IMR-90 (cell line): ENCODE results near the gene IFITM10. TPM values are rescaled to one million over a fixed set of nuclear protein-coding genes. Genes with fewer than 3 reads are reported as not detected.

ENCODE experiments used
- ATAC-seq: fragments of 200-7000 bp; cut with Tn5 transposase; 2 replicates; pipeline ENCODE4 v1.9.1; 2020; ENCODE audit warnings: low read depth, mild to moderate bottlenecking, moderate library complexity
- BruUV-seq: library from RNA; stranded (reverse); fragments of 400-500 nt; replicated peaks from 2 replicates; lab custom pipeline; 2021; lab: Mats Ljungman, UMichigan
- CTCF ChIA-PET: fragments of 300-600 bp; formaldehyde crosslinking; extraction: SDS; loops from one replicate; lab custom pipeline; 2021; ENCODE audit warnings: antibody characterized with exemption; lab: Yijun Ruan, JAX
- POLR2A ChIA-PET: fragments of 300-600 bp; sonication (Branson Sonifier 250); formaldehyde crosslinking; loops from one replicate; lab custom pipeline; 2022; ENCODE audit warnings: antibody characterized with exemption; ENCODE audit not compliant: unreplicated experiment; lab: Charles Lee
- DNase-seq: peaks from one replicate; pipeline ENCODE4 v3.0.0; 2013
- H2AFZ ChIP-seq: replicated peaks from 2 replicates; pipeline ENCODE3; 2013; ENCODE audit warnings: low read length, mild to moderate bottlenecking; ENCODE audit not compliant: poor library complexity
- H2AK5ac ChIP-seq: 2 replicates; pipeline ENCODE4 v1.6.1; 2013; ENCODE audit warnings: low read depth, low read length, inconsistent platforms
- H2AK9ac ChIP-seq: replicated peaks from 2 replicates; pipeline ENCODE3; 2013; ENCODE audit warnings: mild to moderate bottlenecking, low read depth, low read length, moderate library complexity; ENCODE audit not compliant: poor library complexity
- H2BK120ac ChIP-seq: 2 replicates; pipeline ENCODE4 v1.6.1; 2013; ENCODE audit warnings: low read depth, low read length, inconsistent platforms
- H2BK15ac ChIP-seq: 3 replicates; pipeline ENCODE4 v1.6.1; 2013; ENCODE audit warnings: low read depth, low read length, inconsistent platforms
- H2BK20ac ChIP-seq: 2 replicates; pipeline ENCODE4 v1.6.1; 2013; ENCODE audit warnings: low read depth, mild to moderate bottlenecking, inconsistent platforms, low read length, moderate library complexity
- H2BK5ac ChIP-seq: 2 replicates; pipeline ENCODE4 v1.6.1; 2013; ENCODE audit warnings: mild to moderate bottlenecking, low read depth, low read length, inconsistent platforms; ENCODE audit not compliant: poor library complexity, severe bottlenecking
- H3K14ac ChIP-seq: replicated peaks from 2 replicates; pipeline ENCODE4 v1.6.1; 2013; ENCODE audit warnings: low read depth, low read length, inconsistent platforms
- H3K18ac ChIP-seq: 2 replicates; pipeline ENCODE4 v1.6.1; 2013; ENCODE audit warnings: low read depth, low read length, control low read depth
- H3K23ac ChIP-seq: 2 replicates; pipeline ENCODE4 v1.6.1; 2013; ENCODE audit warnings: low read depth, low read length, inconsistent platforms
- H3K27ac ChIP-seq: 2 replicates; pipeline ENCODE4 v1.5.1; 2013; ENCODE audit warnings: mild to moderate bottlenecking, control low read depth, low read length; ENCODE audit not compliant: insufficient read depth
- H3K27me3 ChIP-seq: 2 replicates; pipeline ENCODE4 v1.6.1; 2013; ENCODE audit warnings: low read length; ENCODE audit not compliant: control insufficient read depth, insufficient read depth
- H3K36me3 ChIP-seq: 2 replicates; pipeline ENCODE4 v1.6.1; 2013; ENCODE audit warnings: low read length, mixed read lengths; ENCODE audit not compliant: control insufficient read depth, insufficient read depth
- H3K4ac ChIP-seq: 2 replicates; pipeline ENCODE4 v1.6.1; 2013; ENCODE audit warnings: low read depth, low read length, inconsistent platforms
- H3K4me1 ChIP-seq: 2 replicates; pipeline ENCODE4 v1.6.1; 2013; ENCODE audit warnings: low read length, mixed read lengths; ENCODE audit not compliant: control insufficient read depth, insufficient read depth
- H3K4me2 ChIP-seq: 2 replicates; pipeline ENCODE4 v1.6.1; 2013; ENCODE audit warnings: low read depth, mild to moderate bottlenecking, control low read depth, low read length, moderate library complexity
- H3K4me3 ChIP-seq: 2 replicates; pipeline ENCODE4 v1.5.1; 2013; ENCODE audit warnings: low read depth, mild to moderate bottlenecking, control low read depth, low read length, moderate library complexity; ENCODE audit not compliant: insufficient read depth
- H3K56ac ChIP-seq: 2 replicates; pipeline ENCODE4 v1.6.1; 2013; ENCODE audit warnings: low read length, inconsistent platforms; ENCODE audit not compliant: insufficient read depth; ENCODE audit errors: extremely low read depth
- H3K79me1 ChIP-seq, 2 experiments: 2 replicates each; pipeline ENCODE4 v1.6.1; 2013; ENCODE audit warnings: low read length in 2 of 2, inconsistent platforms in 1 of 2, low read depth in 1 of 2
- H3K9ac ChIP-seq: 2 replicates; pipeline ENCODE4 v1.6.1; 2013; ENCODE audit warnings: low read depth, low read length, control low read depth
- H3K9me1 ChIP-seq: 2 replicates; pipeline ENCODE4 v1.6.1; 2013; ENCODE audit warnings: low read length, inconsistent platforms; ENCODE audit not compliant: insufficient read depth
- H3K9me3 ChIP-seq: 2 replicates; pipeline ENCODE4 v1.6.1; 2013; ENCODE audit warnings: low read length; ENCODE audit not compliant: control insufficient read depth, insufficient read depth
- H4K20me1 ChIP-seq: 2 replicates; pipeline ENCODE4 v1.6.1; 2013; ENCODE audit warnings: low read length, inconsistent platforms; ENCODE audit not compliant: insufficient read depth
- H4K5ac ChIP-seq: 2 replicates; pipeline ENCODE4 v1.6.1; 2013; ENCODE audit warnings: mild to moderate bottlenecking, low read depth, low read length, control low read depth
- H4K8ac ChIP-seq, 2 experiments: 2 replicates each; pipeline ENCODE4 v1.6.1; 2013; ENCODE audit warnings: low read depth in 2 of 2, low read length in 2 of 2, control low read depth in 1 of 2, inconsistent platforms in 1 of 2
- H4K91ac ChIP-seq: 2 replicates; pipeline ENCODE4 v1.6.1; 2013; ENCODE audit warnings: low read depth, low read length, inconsistent platforms; ENCODE audit not compliant: insufficient read depth
- BHLHE40 ChIP-seq: fragments of 150-350 bp; IDR thresholded peaks from 2 replicates; pipeline ENCODE4 v1.6.1; 2016; ENCODE audit warnings: mild to moderate bottlenecking, low read depth, low read length
- CEBPB ChIP-seq: IDR thresholded peaks from 2 replicates; pipeline ENCODE4 v1.6.1; 2012; ENCODE audit warnings: low read depth, low read length, improper control_type of control experiment
- CHD1 ChIP-seq: IDR thresholded peaks from 2 replicates; pipeline ENCODE4 v1.6.1; 2012; ENCODE audit warnings: low read depth, low read length, improper control_type of control experiment
- CTCF ChIP-seq: conservative IDR thresholded peaks from 2 replicates; pipeline ENCODE4 v1.5.1; 2012; ENCODE audit warnings: mild to moderate bottlenecking, low read depth, low read length, improper control_type of control experiment
- ELK1 ChIP-seq: fragments of 150-350 bp; IDR thresholded peaks from 2 replicates; pipeline ENCODE4 v1.6.1; 2016; ENCODE audit warnings: low read depth, mild to moderate bottlenecking, low read length, moderate library complexity, borderline replicate concordance
- FOS ChIP-seq: fragments of 150-350 bp; IDR thresholded peaks from 2 replicates; pipeline ENCODE4 v1.6.1; 2016; ENCODE audit warnings: low read depth, low read length
- MAFK ChIP-seq: IDR thresholded peaks from 2 replicates; pipeline ENCODE4 v1.6.1; 2012; ENCODE audit warnings: low read depth, low read length, improper control_type of control experiment
- MAZ ChIP-seq: IDR thresholded peaks from 2 replicates; pipeline ENCODE4 v1.6.1; 2012; ENCODE audit warnings: low read depth, mild to moderate bottlenecking, low read length, improper control_type of control experiment, moderate library complexity, borderline replicate concordance
- MXI1 ChIP-seq: IDR thresholded peaks from 2 replicates; pipeline ENCODE4 v1.6.1; 2012; ENCODE audit warnings: low read depth, mild to moderate bottlenecking, low read length, moderate library complexity, borderline replicate concordance
- NFE2L2 ChIP-seq: fragments of 150-350 bp; IDR thresholded peaks from 2 replicates; pipeline ENCODE4 v1.6.1; 2016; ENCODE audit warnings: low read depth, mild to moderate bottlenecking, low read length
- POLR2A ChIP-seq: IDR thresholded peaks from 2 replicates; pipeline ENCODE4 v1.6.1; 2012; ENCODE audit warnings: mild to moderate bottlenecking, low read depth, low read length
- RAD21 ChIP-seq: IDR thresholded peaks from 2 replicates; pipeline ENCODE4 v1.6.1; 2012; ENCODE audit warnings: low read length, improper control_type of control experiment
- RCOR1 ChIP-seq: IDR thresholded peaks from 2 replicates; pipeline ENCODE4 v1.6.1; 2012; ENCODE audit warnings: mild to moderate bottlenecking, low read length, improper control_type of control experiment; ENCODE audit not compliant: insufficient replicate concordance
- RFX5 ChIP-seq: IDR thresholded peaks from 2 replicates; pipeline ENCODE4 v1.8.0; 2012; ENCODE audit warnings: low read depth, mild to moderate bottlenecking, low read length, moderate library complexity
- SMC3 ChIP-seq: fragments of 150-350 bp; IDR thresholded peaks from 2 replicates; pipeline ENCODE4 v1.6.1; 2016; ENCODE audit warnings: low read depth, mild to moderate bottlenecking, antibody characterized with exemption, low read length, moderate library complexity
- USF2 ChIP-seq: fragments of 150-350 bp; IDR thresholded peaks from 2 replicates; pipeline ENCODE4 v1.6.1; 2017; ENCODE audit warnings: mild to moderate bottlenecking, antibody characterized with exemption, low read length, low read depth
- WGBS, 2 experiments: methylation state at CpG; one replicate each; pipeline versions ENCODE4 v1.1.5 to v1.1.7; 2013; ENCODE audit warnings: missing lambda C conversion rate in 2 of 2; ENCODE audit not compliant: insufficient read length in 1 of 2; ENCODE audit errors: extremely low coverage in 2 of 2; 5-methylcytosine and 5-hydroxymethylcytosine counted together
- dilution Hi-C: fragments of 300-500 bp; cut with HindIII; formaldehyde crosslinking; loops from one replicate; pipeline ENCODE4 v1.14.3; 2018; ENCODE audit warnings: low sequenced_read_pairs; ENCODE audit not compliant: unreplicated experiment
- in situ Hi-C: fragments of 300-500 bp; cut with MboI; formaldehyde crosslinking; loops from 3 replicates; pipeline ENCODE4 v1.14.3; 2019; ENCODE audit warnings: low sequenced_read_pairs, inconsistent platforms, mixed read lengths
- intact Hi-C: fragments of 100-400 bp; cut with micrococcal nuclease; formaldehyde crosslinking; loops from 2 replicates; pipeline ENCODE4 v1.10.0; 2022
- polyA plus RNA-seq, 3 experiments: library from polyadenylated mRNA; depleted of rRNA; stranded (reverse); fragments of >200 nt; gene quantifications; 2 replicates each; pipeline ENCODE4 v1.2.3, GENCODE V29; 2012; ENCODE audit warnings: low replicate concordance in 1 of 3
- total RNA-seq: library from RNA; depleted of rRNA; stranded (reverse); fragments of >200 nt; gene quantifications from 2 replicates; pipeline ENCODE4 v1.2.3, GENCODE V29; 2012

IFITM10 gene
- total and polyA plus RNA-seq, 2 of the 4 experiments (the other 2 are of a cell fraction): 0.15 to 0.18 TPM

GRCh38 chr11:1786466-1786865 lies 36.1 kb upstream of the IFITM10 start:
- no peak overlapping the region for H3K27ac ChIP-seq
- no peak overlapping the region for H2AK9ac ChIP-seq
- H3K9me1 ChIP-seq: no peaks in the 10 kb centered on the region
- no peak overlapping the region for H3K23ac ChIP-seq
- DNase-seq (no peak), ATAC-seq (no peak)
- H2BK5ac ChIP-seq: no peak overlapping the region
- no peak overlapping the region for H2BK120ac ChIP-seq
- no peak overlapping the region for H3K18ac ChIP-seq
- H3K4ac ChIP-seq: no peak overlapping the region
- intact Hi-C loops: no loop called here
- no peak overlapping the region for H3K56ac ChIP-seq
- no peaks in the 10 kb centered on the region for H3K36me3 ChIP-seq
- H3K27me3 ChIP-seq: peaks cover 45% of the 10 kb centered on the region
- ChIA-PET CTCF (no interaction called here), POLR2A (no interaction called here)
- H3K79me1 ChIP-seq: no peaks in the 10 kb centered on the region
- H3K14ac ChIP-seq: no peak overlapping the region
- in situ Hi-C loops: no loop called here
- H2AFZ ChIP-seq: no peak overlapping the region
- no peak overlapping the region for H2AK5ac ChIP-seq
- H3K4me3 ChIP-seq: no peak overlapping the region
- TF ChIP-seq MXI1 (no peak), FOS (no peak), RFX5 (no peak), ELK1 (no peak), POLR2A (no peak), MAZ (no peak), CEBPB (no peak), CTCF (no peak), RCOR1 (no peak), MAFK (no peak), NFE2L2 (no peak), CHD1 (no peak), BHLHE40 (no peak), USF2 (no peak), SMC3 (no peak), RAD21 (no peak)
- H2BK15ac ChIP-seq: no peak overlapping the region
- 86% methylated on average over 4 of the region's 4 CpGs; no CpG with 5 or more reads in 1 of the 2 experiments for WGBS, 2 experiments
- no peak overlapping the region for H3K9ac ChIP-seq
- no peak overlapping the region for H4K5ac ChIP-seq
- H4K8ac ChIP-seq: no peak overlapping the region
- no peak overlapping the region for H2BK20ac ChIP-seq
- H4K91ac ChIP-seq: no peak overlapping the region
- H3K9me3 ChIP-seq: no peaks in the 10 kb centered on the region
- no TSS peak for BruUV-seq
- H4K20me1 ChIP-seq: no peaks in the 10 kb centered on the region; the same call in 1 of the 2 replicates
- no peak overlapping the region for H3K4me2 ChIP-seq
- H3K4me1 ChIP-seq: peaks cover 3% of the 10 kb centered on the region; the same call in 1 of the 2 replicates
- dilution Hi-C loops: no loop called here
